ENCODE results near the gene COL6A2. TPM values are rescaled to one million over a fixed set of nuclear protein-coding genes. Genes with fewer than 3 reads are reported as not detected.

COL6A2 gene
- total and polyA plus RNA-seq, 2 of the 4 experiments (the other 2 are of a cell fraction), result 208 to 1,065 TPM

DNA sequence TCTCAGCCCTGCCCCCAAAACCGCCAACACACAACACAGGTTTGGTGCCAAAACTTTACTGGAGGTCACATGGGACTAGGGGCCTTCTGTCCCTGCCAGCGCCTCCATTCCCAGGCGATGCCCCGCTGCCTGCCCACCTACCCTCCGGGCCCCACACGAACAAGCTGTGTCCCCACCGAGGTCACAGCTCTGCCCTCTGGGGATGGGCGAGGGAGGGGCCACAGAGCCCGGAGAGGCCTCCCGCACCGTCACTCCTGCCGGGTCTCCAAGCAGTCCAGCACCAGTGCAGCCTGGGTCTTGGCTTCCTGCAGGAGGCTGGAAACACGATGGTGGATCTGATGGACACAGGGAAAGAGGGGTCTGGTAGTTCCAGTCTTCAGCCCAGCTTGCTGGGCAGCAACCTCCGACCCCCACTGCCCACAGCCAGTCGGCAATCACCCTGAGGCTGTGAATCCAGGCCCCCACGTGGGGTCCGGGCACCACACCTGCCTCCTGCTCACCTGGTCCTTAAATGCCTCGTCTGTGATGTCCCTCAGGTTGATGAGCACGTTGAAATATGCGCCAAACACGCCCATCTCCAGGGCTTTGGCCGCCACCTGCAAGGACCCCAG lies 38.9 kb downstream of the COL6A2 start:
- no peak overlapping the region for H3K9ac ChIP-seq (ENCODE audit: low read depth, low read length)
- peak overlapping the region; percentile 7 for H2AK9ac ChIP-seq (replicated peaks; ENCODE audit: low read depth, low read length, poor library complexity)
- POLR2A ChIA-PET (ENCODE audit: unreplicated experiment), result no interaction called here
- no peak overlapping the region for H2BK5ac ChIP-seq (ENCODE audit: low read depth, low read length, poor library complexity, severe bottlenecking)
- H3K23ac ChIP-seq (ENCODE audit: low read depth, low read length), result no peak overlapping the region
- H3K4ac ChIP-seq (ENCODE audit: low read depth, low read length), result no peak overlapping the region
- H4K5ac ChIP-seq (ENCODE audit: low read depth, low read length), result no peak overlapping the region
- no peak overlapping the region for H2AFZ ChIP-seq (replicated peaks; ENCODE audit: low read length, poor library complexity)
- peaks cover 33% of the 10 kb centered on the region for H4K20me1 ChIP-seq (ENCODE audit: insufficient read depth, low read length)
- in situ Hi-C loops (cut with MboI; ENCODE audit: low sequenced_read_pairs) (no loop called here), intact Hi-C loops (cut with micrococcal nuclease) (no loop called here), dilution Hi-C loops (cut with HindIII; ENCODE audit: low sequenced_read_pairs, unreplicated experiment) (no loop called here)
- no peak overlapping the region for H2AK5ac ChIP-seq (ENCODE audit: low read depth, low read length)
- no peak overlapping the region for H3K4me3 ChIP-seq (ENCODE audit: insufficient read depth, low read depth, low read length)
- H3K27ac ChIP-seq (ENCODE audit: insufficient read depth, low read length), result no peak overlapping the region
- BruUV-seq (replicated peaks), result no TSS peak
- 0 out of 2 replicates have a peak, but pooled peaks cover 2% of the 10 kb centered on the region for H3K4me1 ChIP-seq (ENCODE audit: control insufficient read depth, insufficient read depth, low read length)
- ATAC-seq (ENCODE audit: low read depth) (no peak), DNase-seq (no peak)
- H3K36me3 ChIP-seq (ENCODE audit: control insufficient read depth, insufficient read depth, low read length), result peaks cover 9% of the 10 kb centered on the region; the same call in 1 of the 2 replicates
- no peak overlapping the region for H3K4me2 ChIP-seq (ENCODE audit: low read depth, low read length)
- H2BK120ac ChIP-seq (ENCODE audit: low read depth, low read length), result no peak overlapping the region
- H4K91ac ChIP-seq (ENCODE audit: insufficient read depth, low read depth, low read length), result no peak overlapping the region
- no peak for TF ChIP-seq SMC3 (IDR thresholded peaks at IDR 0.05; ENCODE audit: low read depth, low read length)
- no peak for TF ChIP-seq RAD21 (IDR thresholded peaks at IDR 0.05; ENCODE audit: low read length)
- TF ChIP-seq FOS (IDR thresholded peaks at IDR 0.05; ENCODE audit: low read depth, low read length), result no peak
- H3K56ac ChIP-seq (ENCODE audit: extremely low read depth, insufficient read depth, low read length), result no peak overlapping the region
- peaks cover 3% of the 10 kb centered on the region; the same call in 1 of the 2 replicates for H3K9me1 ChIP-seq (ENCODE audit: insufficient read depth, low read length)
- no peaks in the 10 kb centered on the region for H3K27me3 ChIP-seq (ENCODE audit: control insufficient read depth, insufficient read depth, low read length)
- H2BK15ac ChIP-seq (ENCODE audit: low read depth, low read length), result no peak overlapping the region
- H4K8ac ChIP-seq (ENCODE audit: low read depth in 2 of 2, low read length in 2 of 2), result no peak overlapping the region
- WGBS, 2 experiments (ENCODE audit: extremely low coverage in 2 of 2, insufficient read length in 1 of 2), result 61% methylated on average over 8 of the region's 22 CpGs; no CpG with 5 or more reads in 1 of the 2 experiments
- CTCF ChIA-PET, result no interaction called here
- no peak overlapping the region for H2BK20ac ChIP-seq (ENCODE audit: low read depth, low read length)
- no peak overlapping the region for H3K14ac ChIP-seq (replicated peaks; ENCODE audit: low read depth, low read length)
- no peaks in the 10 kb centered on the region for H3K79me1 ChIP-seq (ENCODE audit: low read depth in 1 of 2, low read length in 2 of 2)
- no peaks in the 10 kb centered on the region for H3K9me3 ChIP-seq (ENCODE audit: control insufficient read depth, insufficient read depth, low read length)
- no peak overlapping the region for H3K18ac ChIP-seq (ENCODE audit: low read depth, low read length)
